Measurements from ENCODE around the gene UBL4B.
"Not testable (repeated sequence)": the region's sequence is repeated elsewhere in the genome, so short reads cannot be mapped to it uniquely, and the experiment has no call there.

The UBL4B gene

GRCh38 chr1:110112143-110112542 lies at the start of gene UBL4B:
Gene UBL4B, plus strand, starts transcription at chr1:110112443. Its CDS starts 92 bp downstream, at chr1:110112535.
- no peak for DNase-seq

GRCh38 chr1:110062612-110063011 lies 49.6 kb upstream of the UBL4B start:
- no peak for DNase-seq

- DNase-seq = no peak
These were observed 48.5 kb upstream of the UBL4B start for GRCh38 chr1:110063781-110064180.

- no peak for DNase-seq
These were observed 47.5 kb upstream of the UBL4B start for GRCh38 chr1:110064576-110065337.

GRCh38 chr1:110065841-110066240 lies 46.4 kb upstream of the UBL4B start:
- no peak for DNase-seq

- DNase-seq = no peak
These were observed 44.8 kb upstream of the UBL4B start for GRCh38 chr1:110067479-110067892.

- no peak for DNase-seq
These were observed 44.2 kb upstream of the UBL4B start for GRCh38 chr1:110067893-110068645.

- no peak for DNase-seq
These were observed 43.4 kb upstream of the UBL4B start for GRCh38 chr1:110068646-110069403.

- no peak for DNase-seq
These were observed 42.6 kb upstream of the UBL4B start for GRCh38 chr1:110069404-110070281.

- no peak for DNase-seq
These were observed 42.0 kb upstream of the UBL4B start for GRCh38 chr1:110070282-110070669.

- no peak for DNase-seq
These were observed 41.5 kb upstream of the UBL4B start, which contains the start of gene ALX3 for GRCh38 chr1:110070671-110071242. Gene ALX3, minus strand, starts transcription at chr1:110070672. Its CDS starts 60 bp downstream, at chr1:110070612.

GRCh38 chr1:110074166-110074565 lies 38.1 kb upstream of the UBL4B start:
- no peak for DNase-seq

- DNase-seq = no peak
These were observed 35.3 kb upstream of the UBL4B start for GRCh38 chr1:110076789-110077500.

- not testable (repeated sequence) for DNase-seq
These were observed 32.2 kb upstream of the UBL4B start for GRCh38 chr1:110079995-110080394.

- DNase-seq = no peak
These were observed 31.2 kb upstream of the UBL4B start for GRCh38 chr1:110081061-110081460.

GRCh38 chr1:110082477-110082876 lies 29.8 kb upstream of the UBL4B start:
- DNase-seq = no peak

GRCh38 chr1:110083061-110083865 lies 29.0 kb upstream of the UBL4B start:
- DNase-seq = no peak

GRCh38 chr1:110083866-110084226 lies 28.4 kb upstream of the UBL4B start:
- DNase-seq = no peak

GRCh38 chr1:110084227-110085078 lies 27.8 kb upstream of the UBL4B start:
- DNase-seq = peak; percentile 52
